CD4-positive, CD25-positive, alpha-beta regulatory T cell (primary cell): ENCODE measurements around the gene PSAP. TPM values are rescaled to one million over a fixed set of nuclear protein-coding genes. Genes with fewer than 3 reads are reported as not detected.
A peak's percentile ranks its signal among the peaks of the same experiment; 100 is the strongest.

ENCODE experiments used
- ATAC-seq, 2 donors: fragments of 150-1000 bp; cut with Tn5 transposase; one replicate each; pipeline ENCODE4 v1.10.0; 2021; ENCODE audit warnings: low read depth in 2 of 2, moderate number of reproducible peaks in 2 of 2, moderate library complexity in 1 of 2
- DNase-seq, 3 donors: peaks; one replicate each; pipeline versions ENCODE4 v3.0.0 to v3.0.0-alpha.2; 2012 to 2022; ENCODE audit warnings: mixed read lengths in 1 of 3
- H3K27ac ChIP-seq: one replicate; pipeline ENCODE4 v1.7.0; 2013; ENCODE audit warnings: mild to moderate bottlenecking, low read length; ENCODE audit not compliant: insufficient read depth, poor library complexity, severe bottlenecking
- H3K27me3 ChIP-seq: one replicate; pipeline ENCODE4 v1.7.0; 2013; ENCODE audit warnings: low read length; ENCODE audit not compliant: control insufficient read depth, insufficient read depth
- H3K36me3 ChIP-seq: one replicate; pipeline ENCODE4 v1.7.0; 2013; ENCODE audit warnings: mild to moderate bottlenecking, low read length, moderate library complexity; ENCODE audit not compliant: control insufficient read depth, insufficient read depth
- H3K4me1 ChIP-seq: 2 replicates; pipeline ENCODE4 v1.7.0; 2013; ENCODE audit warnings: mild to moderate bottlenecking, low read length; ENCODE audit not compliant: insufficient read depth, control insufficient read depth, poor library complexity, severe bottlenecking
- H3K4me3 ChIP-seq: one replicate; pipeline ENCODE4 v1.7.0; 2013; ENCODE audit warnings: low read depth, mild to moderate bottlenecking, low read length, moderate library complexity
- H3K9me3 ChIP-seq, 2 experiments: 1 replicate in 1 of 2; 2 replicates in 1 of 2; pipeline ENCODE4 v1.7.0; 2013; ENCODE audit warnings: low read length in 2 of 2, mild to moderate bottlenecking in 1 of 2, moderate library complexity in 1 of 2; ENCODE audit not compliant: control insufficient read depth in 2 of 2
- H3K27ac Mint-ChIP-seq, 3 donors: one replicate each; pipeline ENCODE4 v1.8.0; 2020 to 2022; ENCODE audit warnings: mild to moderate bottlenecking in 3 of 3, mixed read lengths in 3 of 3, moderate library complexity in 2 of 3
- H3K27me3 Mint-ChIP-seq: one replicate; pipeline ENCODE4 v1.8.0; 2022; ENCODE audit warnings: mild to moderate bottlenecking, mixed read lengths
- H3K36me3 Mint-ChIP-seq: one replicate; pipeline ENCODE4 v1.8.0; 2020; ENCODE audit warnings: mixed read lengths
- H3K4me1 Mint-ChIP-seq, 4 donors: one replicate each; pipeline ENCODE4 v1.8.0; 2020 to 2022; ENCODE audit warnings: mixed read lengths in 4 of 4, mild to moderate bottlenecking in 1 of 4
- H3K4me3 Mint-ChIP-seq, 4 donors: one replicate each; pipeline ENCODE4 v1.8.0; 2020 to 2022; ENCODE audit warnings: mild to moderate bottlenecking in 4 of 4, mixed read lengths in 4 of 4, moderate library complexity in 3 of 4
- H3K9me3 Mint-ChIP-seq, 7 donors: one replicate each; pipeline ENCODE4 v1.8.0; 2020 to 2022; ENCODE audit warnings: mixed read lengths in 7 of 7, mild to moderate bottlenecking in 3 of 7, moderate library complexity in 2 of 7
- polyA plus RNA-seq, 4 donors: library from polyadenylated mRNA; unstranded; fragments of 300-500 nt; fragmentation: Illumina TruSeq; gene quantifications; one replicate each; pipeline ENCODE4 v1.2.3, GENCODE V29; 2021
- total RNA-seq: library from RNA; stranded (reverse); gene quantifications from one replicate; pipeline ENCODE4 v1.2.3, GENCODE V29; 2022

Gene PSAP
- total and polyA plus RNA-seq, 5 donors from 2014 or later = 186 to 560 (median 530) TPM

GRCh38 chr10:71798308-71798624 is 52.8 kb downstream of the PSAP start:
- no peaks in the 10 kb centered on the region for H3K9me3 ChIP-seq
- no peak for DNase-seq
- peaks cover 0 to 1% (median 0%) of the 10 kb centered on the region in 7 donors for H3K9me3 Mint-ChIP-seq
- no peak overlapping the region for H3K27ac Mint-ChIP-seq
- ATAC-seq = no peak
- H3K27me3 Mint-ChIP-seq = peaks cover 11% of the 10 kb centered on the region
- H3K36me3 Mint-ChIP-seq = peaks cover 19% of the 10 kb centered on the region
- H3K27me3 ChIP-seq = no peaks in the 10 kb centered on the region
- no peak overlapping the region for H3K27ac ChIP-seq
- H3K4me1 Mint-ChIP-seq = peaks cover 0 to 7% (median 3%) of the 10 kb centered on the region in 4 donors
- no peak overlapping the region for H3K4me3 ChIP-seq
- H3K4me1 ChIP-seq = no peaks in the 10 kb centered on the region
- no peaks in the 10 kb centered on the region for H3K36me3 ChIP-seq
- no peak overlapping the region for H3K4me3 Mint-ChIP-seq

GRCh38 chr10:71797533-71798307 is 53.3 kb downstream of the PSAP start:
- peaks cover 0 to 1% (median 0%) of the 10 kb centered on the region in 7 donors for H3K9me3 Mint-ChIP-seq
- peaks cover 11% of the 10 kb centered on the region for H3K27me3 Mint-ChIP-seq
- ATAC-seq = no peak
- no peaks in the 10 kb centered on the region for H3K36me3 ChIP-seq
- H3K9me3 ChIP-seq = no peaks in the 10 kb centered on the region
- H3K4me1 ChIP-seq = no peaks in the 10 kb centered on the region
- H3K4me3 ChIP-seq = no peak overlapping the region
- no peak overlapping the region for H3K4me3 Mint-ChIP-seq
- DNase-seq = no peak
- H3K27ac Mint-ChIP-seq = peak overlapping the region; percentile 2 to 70 (median 22)
- H3K4me1 Mint-ChIP-seq = peaks cover 0 to 7% (median 3%) of the 10 kb centered on the region in 4 donors
- no peak overlapping the region for H3K27ac ChIP-seq
- H3K27me3 ChIP-seq = no peaks in the 10 kb centered on the region
- H3K36me3 Mint-ChIP-seq = peaks cover 19% of the 10 kb centered on the region

- Mint-ChIP-seq H3K27ac (peak overlapping the region in 1 of 3 donors; percentile 22), H3K4me3 (no peak overlapping the region)
Measured at GRCh38 chr10:71796749-71797405, 54.2 kb downstream of the PSAP start.

GRCh38 chr10:71795248-71795647 is 55.8 kb downstream of the PSAP start:
- no peaks in the 10 kb centered on the region for H3K9me3 ChIP-seq
- H3K4me1 Mint-ChIP-seq = peaks cover 0 to 12% (median 4%) of the 10 kb centered on the region in 4 donors
- peaks cover 14% of the 10 kb centered on the region for H3K36me3 Mint-ChIP-seq
- ATAC-seq (no peak), DNase-seq (no peak)
- H3K4me1 ChIP-seq = peaks cover 6% of the 10 kb centered on the region
- no peaks in the 10 kb centered on the region for H3K27me3 ChIP-seq
- H3K36me3 ChIP-seq = no peaks in the 10 kb centered on the region
- H3K9me3 Mint-ChIP-seq = peaks cover 0 to 1% (median 0%) of the 10 kb centered on the region in 7 donors
- H3K27ac ChIP-seq = no peak overlapping the region
- no peak overlapping the region for H3K27ac Mint-ChIP-seq
- no peak overlapping the region for H3K4me3 ChIP-seq
- peaks cover 11% of the 10 kb centered on the region for H3K27me3 Mint-ChIP-seq
- H3K4me3 Mint-ChIP-seq = no peak overlapping the region

More at GRCh38 chr10:71796749-71797405, 54.2 kb downstream of the PSAP start:
- Mint-ChIP-seq H3K4me1 (peaks cover 0 to 7% (median 3%) of the 10 kb centered on the region in 4 donors), H3K27me3 (peaks cover 11% of the 10 kb centered on the region), H3K9me3 (peaks cover 0 to 1% (median 0%) of the 10 kb centered on the region in 7 donors), H3K36me3 (peaks cover 19% of the 10 kb centered on the region)
- no peaks in the 10 kb centered on the region for H3K4me1 ChIP-seq
- H3K9me3 ChIP-seq = no peaks in the 10 kb centered on the region
- ATAC-seq (no peak), DNase-seq (no peak)
- H3K27ac ChIP-seq = no peak overlapping the region
- H3K27me3 ChIP-seq = no peaks in the 10 kb centered on the region
- no peaks in the 10 kb centered on the region for H3K36me3 ChIP-seq
- H3K4me3 ChIP-seq = no peak overlapping the region

- Histone ChIP-seq H3K36me3 (no peaks in the 10 kb centered on the region), H3K27ac (no peak overlapping the region), H3K4me1 (peaks cover 6% of the 10 kb centered on the region), H3K27me3 (no peaks in the 10 kb centered on the region), H3K9me3 (no peaks in the 10 kb centered on the region), H3K4me3 (no peak overlapping the region)
- peak overlapping the region in 2 of 3 donors; percentile 53 to 78 for H3K27ac Mint-ChIP-seq
- peaks cover 9% of the 10 kb centered on the region for H3K36me3 Mint-ChIP-seq
- ATAC-seq = peak in 1 of 2 donors; percentile 34
- no peak overlapping the region for H3K4me3 Mint-ChIP-seq
- H3K4me1 Mint-ChIP-seq = peaks cover 0 to 6% (median 0%) of the 10 kb centered on the region in 4 donors
- DNase-seq = no peak
- peaks cover 0 to 1% (median 0%) of the 10 kb centered on the region in 7 donors for H3K9me3 Mint-ChIP-seq
- peaks cover 13% of the 10 kb centered on the region for H3K27me3 Mint-ChIP-seq
Measured at GRCh38 chr10:71790749-71791440, 60.2 kb downstream of the PSAP start.

- DNase-seq (no peak), ATAC-seq (no peak)
- H3K4me3 Mint-ChIP-seq = no peak overlapping the region
- peaks cover 13% of the 10 kb centered on the region for H3K27me3 Mint-ChIP-seq
- no peaks in the 10 kb centered on the region for H3K9me3 Mint-ChIP-seq
- no peaks in the 10 kb centered on the region for H3K9me3 ChIP-seq
- no peaks in the 10 kb centered on the region for H3K27me3 ChIP-seq
- H3K36me3 Mint-ChIP-seq = peaks cover 9% of the 10 kb centered on the region
- H3K4me3 ChIP-seq = no peak overlapping the region
- no peaks in the 10 kb centered on the region for H3K36me3 ChIP-seq
- H3K27ac ChIP-seq = no peak overlapping the region
- peaks cover 6% of the 10 kb centered on the region for H3K4me1 ChIP-seq
- peaks cover 0 to 6% (median 0%) of the 10 kb centered on the region in 4 donors for H3K4me1 Mint-ChIP-seq
- no peak overlapping the region for H3K27ac Mint-ChIP-seq
Measured at GRCh38 chr10:71789871-71790270, 61.2 kb downstream of the PSAP start.

- no peaks in the 10 kb centered on the region for H3K27me3 ChIP-seq
- H3K27ac ChIP-seq = no peak overlapping the region
- Mint-ChIP-seq H3K4me1 (peaks cover 0 to 6% (median 0%) of the 10 kb centered on the region in 4 donors), H3K27ac (no peak overlapping the region), H3K27me3 (peaks cover 12% of the 10 kb centered on the region), H3K4me3 (no peak overlapping the region), H3K36me3 (peaks cover 3% of the 10 kb centered on the region), H3K9me3 (no peaks in the 10 kb centered on the region)
- no peak for ATAC-seq
- no peak for DNase-seq
- H3K4me3 ChIP-seq = no peak overlapping the region
- H3K36me3 ChIP-seq = no peaks in the 10 kb centered on the region
- peaks cover 6% of the 10 kb centered on the region for H3K4me1 ChIP-seq
- no peaks in the 10 kb centered on the region for H3K9me3 ChIP-seq
Measured at GRCh38 chr10:71788954-71789353, 62.1 kb downstream of the PSAP start.
